ENCODE measurements around the gene SPCS1.

DNA sequence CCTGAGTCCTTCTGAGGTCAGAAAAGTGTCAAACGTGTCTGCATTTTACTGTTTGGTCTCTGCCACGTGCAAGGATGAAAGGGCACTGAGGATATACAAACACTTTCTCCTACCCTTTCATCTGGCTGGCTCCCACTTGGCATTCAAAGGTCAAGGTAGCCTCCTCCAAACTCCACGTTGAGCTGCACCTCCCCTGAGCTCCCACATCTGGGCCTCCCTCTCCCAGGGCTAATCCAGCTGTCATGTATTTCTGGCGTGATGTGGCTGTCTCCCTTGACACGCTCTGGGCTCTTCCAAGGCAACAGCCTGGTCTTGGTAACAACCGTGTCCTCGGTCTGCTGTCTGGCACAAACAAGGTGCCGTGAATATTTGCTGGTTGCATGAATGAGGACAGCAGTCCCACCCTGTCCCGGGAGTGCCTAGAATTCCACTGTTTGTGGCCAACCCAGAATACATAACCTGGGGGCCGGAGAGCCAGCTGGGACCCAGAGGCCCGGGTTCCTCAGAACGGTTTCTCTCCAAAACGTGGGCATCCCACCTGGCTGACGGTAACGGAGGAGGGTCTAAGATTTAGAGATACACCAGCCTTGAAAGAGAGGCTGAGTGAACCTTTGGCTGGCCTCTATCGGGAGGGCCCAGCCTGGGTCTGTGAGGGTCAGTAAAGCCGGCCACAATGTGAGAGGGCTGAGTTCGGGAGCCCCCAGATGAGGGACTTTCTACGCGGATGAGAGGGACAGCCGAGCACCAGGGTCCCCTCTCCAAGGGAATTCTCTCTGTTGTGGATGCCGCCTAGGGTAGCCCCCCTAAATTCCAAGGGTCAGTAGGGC is 1.1 kb upstream of the SPCS1 start:
- TF ChIP-seq, protein P1, sequence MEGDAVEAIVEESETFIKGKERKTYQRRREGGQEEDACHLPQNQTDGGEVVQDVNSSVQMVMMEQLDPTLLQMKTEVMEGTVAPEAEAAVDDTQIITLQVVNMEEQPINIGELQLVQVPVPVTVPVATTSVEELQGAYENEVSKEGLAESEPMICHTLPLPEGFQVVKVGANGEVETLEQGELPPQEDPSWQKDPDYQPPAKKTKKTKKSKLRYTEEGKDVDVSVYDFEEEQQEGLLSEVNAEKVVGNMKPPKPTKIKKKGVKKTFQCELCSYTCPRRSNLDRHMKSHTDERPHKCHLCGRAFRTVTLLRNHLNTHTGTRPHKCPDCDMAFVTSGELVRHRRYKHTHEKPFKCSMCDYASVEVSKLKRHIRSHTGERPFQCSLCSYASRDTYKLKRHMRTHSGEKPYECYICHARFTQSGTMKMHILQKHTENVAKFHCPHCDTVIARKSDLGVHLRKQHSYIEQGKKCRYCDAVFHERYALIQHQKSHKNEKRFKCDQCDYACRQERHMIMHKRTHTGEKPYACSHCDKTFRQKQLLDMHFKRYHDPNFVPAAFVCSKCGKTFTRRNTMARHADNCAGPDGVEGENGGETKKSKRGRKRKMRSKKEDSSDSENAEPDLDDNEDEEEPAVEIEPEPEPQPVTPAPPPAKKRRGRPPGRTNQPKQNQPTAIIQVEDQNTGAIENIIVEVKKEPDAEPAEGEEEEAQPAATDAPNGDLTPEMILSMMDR (conservative IDR thresholded peaks at IDR 0.05; ENCODE audit: low read depth, low read length): no peak
- TF ChIP-seq EZH2 (IDR thresholded peaks at IDR 0.05; ENCODE audit: borderline replicate concordance, low read depth, low read length, poor library complexity, severe bottlenecking): no peak
